Upper lobe of right lung (tissue), 1 donor: Measurements from ENCODE around the gene AQP12B. TPM values are rescaled to one million over a fixed set of nuclear protein-coding genes. Genes with fewer than 3 reads are reported as not detected.
A peak's percentile ranks its signal among the peaks of the same experiment; 100 is the strongest.
"Not testable (repeated sequence)": the region's sequence is repeated elsewhere in the genome, so short reads cannot be mapped to it uniquely, and the experiment has no call there.

ENCODE experiments used
- ATAC-seq: fragments of 200-7000 bp; cut with Tn5 transposase; one replicate; pipeline ENCODE4 v1.9.1; 2020; ENCODE audit warnings: mild to moderate bottlenecking, moderate library complexity
- DNase-seq: peaks from one replicate; pipeline ENCODE4 v3.0.0-alpha.2; 2020
- H3K27ac ChIP-seq: fragments of 200-600 bp; one replicate; pipeline ENCODE4 v1.8.0; 2022
- H3K27me3 ChIP-seq: fragments of 200-600 bp; one replicate; pipeline ENCODE4 v1.8.0; 2022; ENCODE audit warnings: mild to moderate bottlenecking
- H3K36me3 ChIP-seq: fragments of 200-600 bp; one replicate; pipeline ENCODE4 v1.8.0; 2022
- H3K4me1 ChIP-seq: fragments of 200-600 bp; one replicate; pipeline ENCODE4 v1.8.0; 2022
- H3K4me3 ChIP-seq: fragments of 200-600 bp; one replicate; pipeline ENCODE4 v1.8.0; 2022; ENCODE audit warnings: mild to moderate bottlenecking
- H3K9me3 ChIP-seq: fragments of 200-600 bp; one replicate; pipeline ENCODE4 v1.8.0; 2022
- CTCF ChIP-seq: fragments of 200-600 bp; IDR thresholded peaks from one replicate; pipeline ENCODE4 v1.8.0; 2022; ENCODE audit warnings: antibody characterized with exemption
- intact Hi-C: fragments of 100-400 bp; cut with DNase I; formaldehyde crosslinking; loops from one replicate; pipeline ENCODE4 v1.11.0; 2022
- total RNA-seq: library from RNA; stranded (reverse); fragmentation: NEBNext Ultra II Directional; extraction: Animal tissue kit (Norgen Biotek cat#: 25700); gene quantifications from one replicate; pipeline ENCODE4 v1.2.1, GENCODE V29; 2021
- donor health status: DM: no; HTN: yes; CAD: no; lungs with severe emphysema.

The AQP12B gene
- total RNA-seq, 1 donor from 2014 or later: not detected

GRCh38 chr2:240696469-240696868 is 13.8 kb upstream of the AQP12B start:
- H3K27me3 ChIP-seq, H3K4me3 ChIP-seq, H3K4me1 ChIP-seq, H3K9me3 ChIP-seq, intact Hi-C loops, H3K27ac ChIP-seq, DNase-seq, ATAC-seq, H3K36me3 ChIP-seq: not testable (repeated sequence)

GRCh38 chr2:240695593-240695992 is 12.9 kb upstream of the AQP12B start:
- H3K27me3 ChIP-seq, ATAC-seq, H3K4me1 ChIP-seq, DNase-seq, intact Hi-C loops, H3K9me3 ChIP-seq, H3K27ac ChIP-seq, H3K4me3 ChIP-seq, H3K36me3 ChIP-seq: not testable (repeated sequence)

- ATAC-seq, intact Hi-C loops, H3K4me1 ChIP-seq, H3K4me3 ChIP-seq, H3K36me3 ChIP-seq, H3K27ac ChIP-seq, DNase-seq, H3K9me3 ChIP-seq, H3K27me3 ChIP-seq: not testable (repeated sequence)
These were observed 11.6 kb upstream of the AQP12B start for GRCh38 chr2:240694304-240694703.

- not testable (repeated sequence) for DNase-seq
These were observed 10.2 kb upstream of the AQP12B start for GRCh38 chr2:240692583-240693561.

GRCh38 chr2:240691631-240692420 is 9.1 kb upstream of the AQP12B start, which contains the start of gene AQP12A:
AQP12A (plus strand) TSS chr2:240691866; CDS start chr2:240691914, 48 bp downstream.
- not testable (repeated sequence) for H3K4me3 ChIP-seq, H3K4me1 ChIP-seq

More at GRCh38 chr2:240692583-240693561, 10.2 kb upstream of the AQP12B start:
- H3K4me1 ChIP-seq, H3K27me3 ChIP-seq, H3K36me3 ChIP-seq, H3K27ac ChIP-seq, H3K9me3 ChIP-seq, ATAC-seq, H3K4me3 ChIP-seq, intact Hi-C loops: not testable (repeated sequence)

GRCh38 chr2:240691075-240691427 is 8.4 kb upstream of the AQP12B start:
- ATAC-seq, H3K4me1 ChIP-seq, intact Hi-C loops, H3K27me3 ChIP-seq, H3K36me3 ChIP-seq, DNase-seq, H3K9me3 ChIP-seq, H3K4me3 ChIP-seq, H3K27ac ChIP-seq: not testable (repeated sequence)

More at GRCh38 chr2:240691631-240692420, 9.1 kb upstream of the AQP12B start, which contains the start of gene AQP12A:
- intact Hi-C loops, H3K27me3 ChIP-seq, H3K27ac ChIP-seq, H3K36me3 ChIP-seq, ATAC-seq, H3K9me3 ChIP-seq: not testable (repeated sequence)
- peak; percentile 61 for DNase-seq

GRCh38 chr2:240690421-240691074 is 7.9 kb upstream of the AQP12B start:
- H3K9me3 ChIP-seq: not testable (repeated sequence)

GRCh38 chr2:240689975-240690374 is 7.3 kb upstream of the AQP12B start:
- ATAC-seq (no peak), DNase-seq (peak; percentile 34)
- H3K9me3 ChIP-seq: no peaks in the 10 kb centered on the region
- no peaks in the 10 kb centered on the region for H3K36me3 ChIP-seq
- H3K4me3 ChIP-seq: no peak overlapping the region
- no peaks in the 10 kb centered on the region for H3K27me3 ChIP-seq
- H3K4me1 ChIP-seq: no peaks in the 10 kb centered on the region
- intact Hi-C loops: no loop called here
- H3K27ac ChIP-seq: no peak overlapping the region
- no peak for TF ChIP-seq CTCF

More at GRCh38 chr2:240690421-240691074, 7.9 kb upstream of the AQP12B start:
- ATAC-seq, H3K27me3 ChIP-seq, H3K4me3 ChIP-seq, intact Hi-C loops, H3K27ac ChIP-seq, H3K36me3 ChIP-seq, H3K4me1 ChIP-seq: not testable (repeated sequence)
- DNase-seq: peak; percentile 46
